ENCODE measurements around the gene MPRIP.
"Not testable (repeated sequence)": the region's sequence is repeated elsewhere in the genome, so short reads cannot be mapped to it uniquely, and the experiment has no call there.

Gene MPRIP

GRCh38 chr17:17175340-17175739 lies 133.1 kb downstream of the MPRIP start:
- no peak for DNase-seq

- no peak for DNase-seq
These were observed 133.7 kb downstream of the MPRIP start for GRCh38 chr17:17175917-17176316.

GRCh38 chr17:17176341-17176740 lies 134.1 kb downstream of the MPRIP start:
- no peak for DNase-seq

GRCh38 chr17:17177176-17177575 lies 134.9 kb downstream of the MPRIP start:
- DNase-seq: no peak

- no peak for DNase-seq
These were observed 137.1 kb downstream of the MPRIP start for GRCh38 chr17:17179371-17179827.

- DNase-seq: no peak
These were observed 137.9 kb downstream of the MPRIP start for GRCh38 chr17:17180141-17180603.

GRCh38 chr17:17180741-17181525 lies 138.7 kb downstream of the MPRIP start:
- DNase-seq: no peak

GRCh38 chr17:17181666-17182597 lies 139.7 kb downstream of the MPRIP start:
- no peak for DNase-seq

GRCh38 chr17:17182598-17183136 lies 140.4 kb downstream of the MPRIP start:
- DNase-seq: no peak

- no peak for DNase-seq
These were observed 141.5 kb downstream of the MPRIP start for GRCh38 chr17:17183744-17184143.

- not testable (repeated sequence) for DNase-seq
These were observed 142.9 kb downstream of the MPRIP start for GRCh38 chr17:17184985-17185757.

GRCh38 chr17:17186051-17186450 lies 143.8 kb downstream of the MPRIP start:
- no peak for DNase-seq

GRCh38 chr17:17186551-17187505 lies 144.6 kb downstream of the MPRIP start:
- no peak for DNase-seq

GRCh38 chr17:17188586-17188985 lies 146.3 kb downstream of the MPRIP start:
- DNase-seq: no peak

GRCh38 chr17:17189559-17189958 lies 147.3 kb downstream of the MPRIP start:
- DNase-seq: no peak

GRCh38 chr17:17190188-17190587 lies 147.9 kb downstream of the MPRIP start:
- no peak for DNase-seq

GRCh38 chr17:17191346-17191792 lies 149.1 kb downstream of the MPRIP start:
- no peak for DNase-seq

- DNase-seq: no peak
These were observed 149.7 kb downstream of the MPRIP start for GRCh38 chr17:17191961-17192381.

GRCh38 chr17:17195466-17195865 lies 153.2 kb downstream of the MPRIP start:
- not testable (repeated sequence) for DNase-seq

- no peak for DNase-seq
These were observed 154.5 kb downstream of the MPRIP start for GRCh38 chr17:17196776-17197175.

GRCh38 chr17:17198281-17198680 lies 156.0 kb downstream of the MPRIP start:
- no peak for DNase-seq

Measured in NCI-H2171 (cell line).